PC-9 (cell line): Measurements from ENCODE around the gene JPH2. TPM values are rescaled to one million over a fixed set of nuclear protein-coding genes. Genes with fewer than 3 reads are reported as not detected.

Source experiments
- BruUV-seq: library from RNA; stranded (reverse); fragments of 400-500 nt; replicated peaks from 2 replicates; lab custom pipeline; 2021; lab: Mats Ljungman, UMichigan
- CTCF ChIA-PET: fragments of 300-600 bp; sonication (Branson Sonifier 250); formaldehyde crosslinking; loops from one replicate; lab custom pipeline; 2022; ENCODE audit warnings: antibody characterized with exemption; lab: Charles Lee
- POLR2A ChIA-PET: fragments of 300-600 bp; sonication (Branson Sonifier 250); formaldehyde crosslinking; loops from one replicate; lab custom pipeline; 2022; ENCODE audit warnings: antibody characterized with exemption; ENCODE audit not compliant: unreplicated experiment; lab: Charles Lee
- DNase-seq, 2 experiments: peaks; one replicate each; pipeline versions ENCODE4 v3.0.0 to v3.0.0-alpha.2; 2015 to 2022; ENCODE audit warnings: mixed read lengths in 1 of 2
- H2AFZ ChIP-seq: fragments of 200-600 bp; sonication (generic); 2 replicates; pipeline ENCODE4 v1.8.1; 2017; ENCODE audit warnings: antibody characterized with exemption
- H3F3A ChIP-seq: fragments of 200-600 bp; sonication (generic); 2 replicates; pipeline ENCODE4 v1.8.1; 2017; ENCODE audit warnings: antibody characterized with exemption, mild to moderate bottlenecking, low read depth; ENCODE audit not compliant: insufficient read depth
- H3K27ac ChIP-seq: fragments of 200-600 bp; sonication (generic); 2 replicates; pipeline ENCODE4 v1.6.1; 2016; ENCODE audit warnings: mixed run types
- H3K27me3 ChIP-seq: fragments of 200-600 bp; sonication (generic); 2 replicates; pipeline ENCODE4 v1.6.1; 2016; ENCODE audit warnings: low read depth, mixed run types; ENCODE audit not compliant: insufficient read depth
- H3K36me3 ChIP-seq: fragments of 200-600 bp; sonication (generic); 2 replicates; pipeline ENCODE4 v1.6.1; 2016; ENCODE audit warnings: low read depth, mixed run types
- H3K4me1 ChIP-seq: fragments of 200-600 bp; sonication (generic); replicated peaks from 2 replicates; pipeline ENCODE4 v1.6.1; 2016; ENCODE audit warnings: mixed run types; ENCODE audit not compliant: insufficient read depth
- H3K4me2 ChIP-seq: fragments of 200-600 bp; sonication (generic); 2 replicates; pipeline ENCODE4 v1.6.1; 2017; ENCODE audit warnings: mixed run types
- H3K4me3 ChIP-seq: fragments of 200-600 bp; sonication (generic); 2 replicates; pipeline ENCODE4 v1.6.1; 2016; ENCODE audit warnings: mixed run types
- H3K79me2 ChIP-seq: fragments of 200-600 bp; sonication (generic); 2 replicates; pipeline ENCODE4 v1.6.1; 2017; ENCODE audit warnings: low read depth, mixed run types
- H3K9me2 ChIP-seq: fragments of 200-600 bp; sonication (generic); 2 replicates; pipeline ENCODE4 v1.8.1; 2017; ENCODE audit warnings: mild to moderate bottlenecking; ENCODE audit not compliant: insufficient read depth
- H3K9me3 ChIP-seq: fragments of 200-600 bp; sonication (generic); 2 replicates; pipeline ENCODE4 v1.8.1; 2016; ENCODE audit warnings: low read depth; ENCODE audit not compliant: insufficient read depth
- H4K20me1 ChIP-seq: fragments of 200-600 bp; sonication (generic); 2 replicates; pipeline ENCODE4 v1.8.1; 2017; ENCODE audit not compliant: insufficient read depth
- EZH2 ChIP-seq: fragments of 200-600 bp; sonication (generic); IDR thresholded peaks from 2 replicates; pipeline ENCODE4 v1.8.0; 2017; ENCODE audit warnings: antibody characterized with exemption, low read depth
- intact Hi-C: fragments of 100-400 bp; cut with micrococcal nuclease; formaldehyde crosslinking; loops from one replicate; pipeline ENCODE4 v1.10.0; 2022; ENCODE audit not compliant: unreplicated experiment
- total RNA-seq: library from RNA; stranded (reverse); gene quantifications from 2 replicates; pipeline ENCODE4 v1.2.3, GENCODE V29; 2021
- TF ChIP-seq, protein P1 (sequence below): fragments of 200-600 bp; sonication (generic); conservative IDR thresholded peaks from 2 replicates; pipeline ENCODE4 v1.6.1; 2017; ENCODE audit warnings: mixed run types, antibody characterized with exemption, mild to moderate bottlenecking, moderate library complexity

Gene JPH2
- total RNA-seq, 1 experiment from 2014 or later = 41.1 TPM

GRCh38 chr20:44180814-44181213 is 6.2 kb downstream of the JPH2 start:
- Histone ChIP-seq H4K20me1 (no peaks in the 10 kb centered on the region), H3K9me3 (no peaks in the 10 kb centered on the region), H2AFZ (no peak overlapping the region), H3K36me3 (0 out of 2 replicates have a peak, but pooled peaks cover 7% of the 10 kb centered on the region), H3K4me3 (no peak overlapping the region), H3K9me2 (no peaks in the 10 kb centered on the region), H3K4me1 (peaks cover 84% of the 10 kb centered on the region), H3K27me3 (no peaks in the 10 kb centered on the region), H3K4me2 (no peak overlapping the region), H3K79me2 (peaks cover 90% of the 10 kb centered on the region), H3F3A (peaks cover 39% of the 10 kb centered on the region; the same call in 1 of the 2 replicates), H3K27ac (no peak overlapping the region)
- DNase-seq = no peak
- intact Hi-C loops = no loop called here
- POLR2A ChIA-PET = no interaction called here
- TF ChIP-seq, protein P1, sequence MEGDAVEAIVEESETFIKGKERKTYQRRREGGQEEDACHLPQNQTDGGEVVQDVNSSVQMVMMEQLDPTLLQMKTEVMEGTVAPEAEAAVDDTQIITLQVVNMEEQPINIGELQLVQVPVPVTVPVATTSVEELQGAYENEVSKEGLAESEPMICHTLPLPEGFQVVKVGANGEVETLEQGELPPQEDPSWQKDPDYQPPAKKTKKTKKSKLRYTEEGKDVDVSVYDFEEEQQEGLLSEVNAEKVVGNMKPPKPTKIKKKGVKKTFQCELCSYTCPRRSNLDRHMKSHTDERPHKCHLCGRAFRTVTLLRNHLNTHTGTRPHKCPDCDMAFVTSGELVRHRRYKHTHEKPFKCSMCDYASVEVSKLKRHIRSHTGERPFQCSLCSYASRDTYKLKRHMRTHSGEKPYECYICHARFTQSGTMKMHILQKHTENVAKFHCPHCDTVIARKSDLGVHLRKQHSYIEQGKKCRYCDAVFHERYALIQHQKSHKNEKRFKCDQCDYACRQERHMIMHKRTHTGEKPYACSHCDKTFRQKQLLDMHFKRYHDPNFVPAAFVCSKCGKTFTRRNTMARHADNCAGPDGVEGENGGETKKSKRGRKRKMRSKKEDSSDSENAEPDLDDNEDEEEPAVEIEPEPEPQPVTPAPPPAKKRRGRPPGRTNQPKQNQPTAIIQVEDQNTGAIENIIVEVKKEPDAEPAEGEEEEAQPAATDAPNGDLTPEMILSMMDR = no peak
- no peak for TF ChIP-seq EZH2
- CTCF ChIA-PET = no interaction called here
- BruUV-seq = no TSS peak

DNA sequence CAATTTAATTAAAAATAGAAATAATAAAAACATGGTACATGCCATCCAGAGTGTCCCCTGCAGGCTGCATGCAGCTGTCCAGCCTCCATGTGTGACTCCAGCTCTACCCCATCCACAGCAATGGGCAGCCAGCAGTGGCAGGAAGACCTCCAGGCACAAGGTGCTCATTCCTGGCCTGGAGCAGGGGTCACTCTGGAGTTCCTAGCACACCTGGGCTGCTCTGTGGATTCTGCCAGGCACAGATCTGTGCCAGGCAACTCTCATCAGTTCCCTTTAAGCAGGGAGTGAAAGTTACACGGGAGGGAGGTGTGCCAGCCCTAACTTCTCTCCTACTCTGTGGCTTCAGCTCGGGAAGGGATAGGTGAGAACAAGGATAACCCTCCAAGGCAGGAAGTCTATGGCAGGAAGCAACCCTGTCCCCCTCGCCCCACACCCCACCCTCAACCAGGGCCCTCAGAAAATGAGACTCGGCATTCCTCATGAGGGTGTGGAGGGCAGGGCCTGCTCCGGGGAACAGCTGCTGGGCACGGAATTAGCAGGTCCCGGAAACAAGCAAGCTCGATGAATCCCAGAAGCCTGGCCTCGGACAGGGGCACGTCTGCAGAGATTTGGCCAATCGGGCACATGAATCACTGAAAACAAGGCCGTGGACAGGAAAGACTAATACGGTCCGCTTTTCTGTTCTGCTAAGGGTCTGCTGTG is 10.0 kb downstream of the JPH2 start:
- no peak for TF ChIP-seq EZH2
- TF ChIP-seq, protein P1 = no peak
- DNase-seq = peak; percentile 92 to 93
- peak overlapping the region; percentile 56 for H2AFZ ChIP-seq
- no peaks in the 10 kb centered on the region for H3K9me3 ChIP-seq
- 0 out of 2 replicates have a peak, but pooled peaks cover 7% of the 10 kb centered on the region for H3K36me3 ChIP-seq
- BruUV-seq = no TSS peak
- H3K9me2 ChIP-seq = no peaks in the 10 kb centered on the region
- H3K4me1 ChIP-seq = peaks cover 84% of the 10 kb centered on the region
- H3K27ac ChIP-seq = peak overlapping the region; percentile 99
- intact Hi-C loops = loop anchor here (1.0 kb wide), 3 partner anchors 10 to 26 kb away; partner anchors contain the start of gene JPH2
- no peaks in the 10 kb centered on the region for H4K20me1 ChIP-seq
- ChIA-PET POLR2A (interaction anchor here (0.6 to 1.5 kb wide), 9 partner anchors 10 to 332 kb away, joined by 4 to 12 read pairs (median 8); partner anchors contain the start of gene JPH2), CTCF (interaction anchor here (0.5 to 1.2 kb wide), 8 partner anchors 11 to 135 kb away, joined by 3 to 11 read pairs (median 4); no protein-coding TSS in a partner anchor)
- H3K4me2 ChIP-seq = peak overlapping the region; percentile 78
- H3K27me3 ChIP-seq = no peaks in the 10 kb centered on the region
- H3F3A ChIP-seq = peaks cover 61% of the 10 kb centered on the region
- H3K79me2 ChIP-seq = peaks cover 80% of the 10 kb centered on the region
- H3K4me3 ChIP-seq = peak overlapping the region; percentile 41

GRCh38 chr20:44174996-44175765 is 11.8 kb downstream of the JPH2 start:
- TF ChIP-seq, protein P1 = no peak
- TF ChIP-seq EZH2 = no peak
- POLR2A ChIA-PET = no interaction called here

More at GRCh38 chr20:44174996-44175765, 11.8 kb downstream of the JPH2 start:
- H3K79me2 ChIP-seq = peaks cover 80% of the 10 kb centered on the region
- BruUV-seq = no TSS peak
- H3K27ac ChIP-seq = peak overlapping the region; percentile 99
- H3K4me2 ChIP-seq = no peak overlapping the region
- no peaks in the 10 kb centered on the region for H4K20me1 ChIP-seq
- peaks cover 70% of the 10 kb centered on the region for H3F3A ChIP-seq
- no peak overlapping the region for H3K4me3 ChIP-seq
- intact Hi-C loops = no loop called here
- no peak overlapping the region for H2AFZ ChIP-seq
- H3K4me1 ChIP-seq = peaks cover 94% of the 10 kb centered on the region
- no peaks in the 10 kb centered on the region for H3K36me3 ChIP-seq
- no peaks in the 10 kb centered on the region for H3K9me3 ChIP-seq
- no peaks in the 10 kb centered on the region for H3K27me3 ChIP-seq
- no peaks in the 10 kb centered on the region for H3K9me2 ChIP-seq
- DNase-seq = no peak
- CTCF ChIA-PET = no interaction called here
